ENCODE measurements around the gene AMFR. TPM values are rescaled to one million over a fixed set of nuclear protein-coding genes. Genes with fewer than 3 reads are reported as not detected.

AMFR gene
- total RNA-seq, 1 experiment from 2014 or later: 89.4 TPM

- ChIA-PET POLR2A (ENCODE audit: unreplicated experiment) (interaction anchor here (0.6 kb wide), 1 partner anchor 968 kb away, joined by 5 read pairs; no protein-coding TSS in a partner anchor), CTCF (no interaction called here)
- Histone ChIP-seq H4K20me1 (ENCODE audit: insufficient read depth) (peaks cover 8% of the 10 kb centered on the region; the same call in 1 of the 2 replicates), H3K36me3 (ENCODE audit: low read depth) (peaks cover 12% of the 10 kb centered on the region; the same call in 1 of the 2 replicates), H3K27me3 (ENCODE audit: insufficient read depth, low read depth) (no peaks in the 10 kb centered on the region), H3K27ac (no peak overlapping the region; the same call in 1 of the 2 replicates), H3F3A (ENCODE audit: insufficient read depth, low read depth) (peaks cover 14% of the 10 kb centered on the region; the same call in 1 of the 2 replicates), H3K9me3 (ENCODE audit: insufficient read depth, low read depth) (no peaks in the 10 kb centered on the region), H3K4me2 (no peak overlapping the region), H3K4me1 (replicated peaks; ENCODE audit: insufficient read depth) (no peaks in the 10 kb centered on the region), H3K9me2 (ENCODE audit: insufficient read depth) (no peaks in the 10 kb centered on the region), H2AFZ (no peak overlapping the region), H3K4me3 (no peak overlapping the region), H3K79me2 (ENCODE audit: low read depth) (peaks cover 15% of the 10 kb centered on the region)
- intact Hi-C loops (cut with micrococcal nuclease; ENCODE audit: unreplicated experiment): no loop called here
- TF ChIP-seq CTCF (conservative IDR thresholded peaks at IDR 0.05) (no peak), EZH2 (IDR thresholded peaks at IDR 0.05; ENCODE audit: low read depth) (no peak)
- no peak for DNase-seq
- BruUV-seq (replicated peaks): no TSS peak
These were observed 12.7 kb upstream of the AMFR start for GRCh38 chr16:56438038-56438437.

- Histone ChIP-seq H3K27ac (no peak overlapping the region), H3F3A (ENCODE audit: insufficient read depth, low read depth) (peaks cover 14% of the 10 kb centered on the region), H3K36me3 (ENCODE audit: low read depth) (peaks cover 13% of the 10 kb centered on the region; the same call in 1 of the 2 replicates), H3K27me3 (ENCODE audit: insufficient read depth, low read depth) (no peaks in the 10 kb centered on the region), H3K4me1 (replicated peaks; ENCODE audit: insufficient read depth) (no peaks in the 10 kb centered on the region), H2AFZ (no peak overlapping the region), H3K9me3 (ENCODE audit: insufficient read depth, low read depth) (no peaks in the 10 kb centered on the region), H3K4me2 (no peak overlapping the region), H3K4me3 (no peak overlapping the region), H3K9me2 (ENCODE audit: insufficient read depth) (no peaks in the 10 kb centered on the region), H3K79me2 (ENCODE audit: low read depth) (peaks cover 8% of the 10 kb centered on the region), H4K20me1 (ENCODE audit: insufficient read depth) (peaks cover 5% of the 10 kb centered on the region; the same call in 1 of the 2 replicates)
- intact Hi-C loops (cut with micrococcal nuclease; ENCODE audit: unreplicated experiment): no loop called here
- ChIA-PET POLR2A (ENCODE audit: unreplicated experiment) (no interaction called here), CTCF (no interaction called here)
- TF ChIP-seq CTCF (conservative IDR thresholded peaks at IDR 0.05) (no peak), EZH2 (IDR thresholded peaks at IDR 0.05; ENCODE audit: low read depth) (no peak)
- BruUV-seq (replicated peaks): no TSS peak
- DNase-seq: no peak
These were observed 10.9 kb upstream of the AMFR start for GRCh38 chr16:56436258-56436657.

- Histone ChIP-seq H3K4me1 (replicated peaks; ENCODE audit: insufficient read depth) (peaks cover 16% of the 10 kb centered on the region), H3K4me3 (no peak overlapping the region), H3K4me2 (no peak overlapping the region), H3K27me3 (ENCODE audit: insufficient read depth, low read depth) (no peaks in the 10 kb centered on the region), H3K9me2 (ENCODE audit: insufficient read depth) (no peaks in the 10 kb centered on the region), H3K79me2 (ENCODE audit: low read depth) (peaks cover 26% of the 10 kb centered on the region), H3K27ac (no peak overlapping the region), H3K36me3 (ENCODE audit: low read depth) (peaks cover 5% of the 10 kb centered on the region; the same call in 1 of the 2 replicates), H2AFZ (no peak overlapping the region), H3K9me3 (ENCODE audit: insufficient read depth, low read depth) (no peaks in the 10 kb centered on the region), H4K20me1 (ENCODE audit: insufficient read depth) (no peaks in the 10 kb centered on the region), H3F3A (ENCODE audit: insufficient read depth, low read depth) (peaks cover 43% of the 10 kb centered on the region)
- BruUV-seq (replicated peaks): no TSS peak
- TF ChIP-seq EZH2 (IDR thresholded peaks at IDR 0.05; ENCODE audit: low read depth) (no peak), CTCF (conservative IDR thresholded peaks at IDR 0.05) (no peak)
- ChIA-PET CTCF (no interaction called here), POLR2A (ENCODE audit: unreplicated experiment) (no interaction called here)
- no peak for DNase-seq
- intact Hi-C loops (cut with micrococcal nuclease; ENCODE audit: unreplicated experiment): no loop called here
These were observed 2.7 kb upstream of the AMFR start for GRCh38 chr16:56428091-56428490.
